Effector memory CD4-positive, alpha-beta T cell (primary cell): Measurements from ENCODE around the gene TMEM223.

Source experiments
- DNase-seq, 3 donors: peaks; one replicate each; pipeline ENCODE4 v3.0.0-alpha.2; 2020
- H3K27ac ChIP-seq: 2 replicates; pipeline ENCODE4 v1.7.0; 2013; ENCODE audit warnings: mild to moderate bottlenecking, low read length, moderate library complexity; ENCODE audit not compliant: insufficient read depth, poor library complexity, severe bottlenecking
- H3K27me3 ChIP-seq: replicated peaks from 2 replicates; pipeline ENCODE4 v1.7.0; 2013; ENCODE audit warnings: mild to moderate bottlenecking, low read length; ENCODE audit not compliant: insufficient read depth, control insufficient read depth, poor library complexity, severe bottlenecking
- H3K36me3 ChIP-seq: 2 replicates; pipeline ENCODE4 v1.7.0; 2013; ENCODE audit warnings: mild to moderate bottlenecking, low read length, moderate library complexity; ENCODE audit not compliant: control insufficient read depth, insufficient read depth
- H3K4me1 ChIP-seq: 2 replicates; pipeline ENCODE4 v1.7.0; 2013; ENCODE audit warnings: low read length, mild to moderate bottlenecking; ENCODE audit not compliant: control insufficient read depth, insufficient read depth, poor library complexity, severe bottlenecking
- H3K4me3 ChIP-seq: 2 replicates; pipeline ENCODE4 v1.7.0; 2013; ENCODE audit warnings: low read length, low read depth, mild to moderate bottlenecking; ENCODE audit not compliant: insufficient read depth, poor library complexity, severe bottlenecking
- H3K9me3 ChIP-seq: 2 replicates; pipeline ENCODE4 v1.7.0; 2013; ENCODE audit warnings: mild to moderate bottlenecking, low read length, moderate library complexity; ENCODE audit not compliant: control insufficient read depth

The TMEM223 gene

DNA sequence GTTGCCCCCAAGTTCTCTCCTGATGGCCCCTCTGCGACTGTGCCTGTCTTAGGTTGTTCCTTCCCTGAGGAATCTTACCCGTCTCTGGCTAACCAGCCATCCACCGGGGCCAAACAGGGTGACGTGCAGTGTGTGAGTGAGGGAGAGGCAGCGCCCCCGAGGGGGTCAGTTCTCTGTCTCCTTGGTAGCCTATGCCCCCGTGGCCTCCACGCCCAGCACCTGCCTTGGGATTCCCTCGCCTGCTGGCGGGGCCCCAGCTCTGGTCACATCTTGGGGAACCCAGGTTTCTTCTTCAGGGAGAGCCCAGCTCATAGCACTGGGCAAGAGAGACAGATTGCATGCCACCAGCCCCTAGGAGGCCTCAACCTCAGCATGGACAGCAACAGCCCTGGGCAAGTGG is 7.7 kb upstream of the TMEM223 start:
- Histone ChIP-seq H3K9me3 (no peaks in the 10 kb centered on the region), H3K36me3 (peaks cover 87% of the 10 kb centered on the region), H3K4me3 (no peak overlapping the region), H3K27me3 (no peaks in the 10 kb centered on the region), H3K27ac (no peak overlapping the region), H3K4me1 (peaks cover 8% of the 10 kb centered on the region)
- no peak for DNase-seq

DNA sequence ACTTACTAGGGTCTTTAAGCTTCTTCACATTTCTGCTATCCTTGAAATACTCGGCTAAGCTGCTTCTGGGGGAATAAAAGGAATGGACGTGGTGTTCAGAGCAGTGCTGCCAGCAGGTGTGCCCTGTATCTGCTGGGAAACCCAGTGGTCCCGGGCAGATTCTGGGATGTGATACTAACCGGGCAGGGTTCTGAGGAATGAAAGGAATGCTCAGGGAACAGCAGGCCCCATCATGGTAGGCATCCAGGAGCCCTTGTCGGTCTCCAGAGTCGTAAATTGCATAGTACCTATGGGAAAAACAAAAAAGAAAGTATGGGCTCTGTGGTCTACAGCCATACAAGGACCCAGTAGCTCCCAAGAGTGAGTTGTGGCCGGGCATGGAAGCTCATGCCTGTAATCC is 4.5 kb upstream of the TMEM223 start:
- no peak for DNase-seq
- H3K27ac ChIP-seq = no peak overlapping the region

DNA sequence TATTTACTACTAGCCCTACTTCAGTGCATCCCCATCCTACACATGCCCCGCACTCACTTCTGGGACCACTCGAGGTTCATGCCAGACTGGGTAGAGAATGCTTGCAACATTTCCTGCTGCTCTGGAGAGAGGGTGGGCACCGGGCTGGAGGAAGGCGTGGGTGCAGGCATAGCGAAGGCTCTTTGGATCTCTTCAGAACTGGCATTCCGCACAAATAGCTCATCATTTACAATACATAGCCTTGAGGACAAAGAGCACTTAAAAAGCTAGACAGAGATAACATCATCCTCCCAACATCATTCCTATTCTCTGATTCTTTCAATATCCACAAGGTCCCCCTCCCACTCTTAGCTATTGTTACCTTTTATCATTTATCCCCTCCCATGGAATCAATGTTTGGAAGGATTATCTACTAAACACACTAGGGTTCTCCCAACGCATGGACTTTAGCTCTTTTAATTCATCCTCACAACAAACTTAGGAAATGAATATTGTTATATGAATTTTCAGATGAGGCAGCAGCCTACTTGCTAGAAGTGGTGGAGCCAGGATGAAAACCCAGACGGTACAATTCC is 2.5 kb upstream of the TMEM223 start:
- Histone ChIP-seq H3K9me3 (no peaks in the 10 kb centered on the region), H3K4me1 (peaks cover 26% of the 10 kb centered on the region), H3K36me3 (peaks cover 60% of the 10 kb centered on the region), H3K4me3 (no peak overlapping the region), H3K27ac (no peak overlapping the region), H3K27me3 (no peaks in the 10 kb centered on the region)
- DNase-seq = no peak

More for the DNA sequence above, 4.5 kb upstream of the TMEM223 start:
- Histone ChIP-seq H3K27me3 (no peaks in the 10 kb centered on the region), H3K4me3 (no peak overlapping the region), H3K4me1 (peaks cover 11% of the 10 kb centered on the region), H3K36me3 (peaks cover 71% of the 10 kb centered on the region), H3K9me3 (no peaks in the 10 kb centered on the region)

DNA sequence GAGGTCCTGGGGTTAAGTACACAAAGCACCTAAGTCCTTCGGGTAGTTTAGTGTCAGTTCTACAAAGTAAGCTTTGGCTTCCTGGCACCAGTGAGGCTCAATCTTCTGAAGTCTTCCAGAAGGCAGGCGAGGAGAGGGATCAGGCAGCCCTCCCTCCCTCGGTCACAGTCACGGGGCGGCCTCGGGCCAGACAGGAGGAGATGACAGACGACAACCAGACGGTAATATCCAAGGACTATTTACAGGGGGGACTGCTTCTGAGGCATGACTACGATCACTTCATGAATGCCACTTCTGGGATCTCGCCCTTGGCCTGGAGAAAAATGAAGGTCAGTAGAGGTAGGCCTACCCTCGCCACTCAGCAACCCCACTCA is 383 bp upstream of the TMEM223 start:
- Histone ChIP-seq H3K9me3 (no peaks in the 10 kb centered on the region), H3K4me1 (peaks cover 31% of the 10 kb centered on the region), H3K27ac (peak overlapping the region; percentile 80), H3K4me3 (peak overlapping the region; percentile 90), H3K36me3 (peaks cover 41% of the 10 kb centered on the region), H3K27me3 (no peaks in the 10 kb centered on the region)
- DNase-seq = no peak

DNA sequence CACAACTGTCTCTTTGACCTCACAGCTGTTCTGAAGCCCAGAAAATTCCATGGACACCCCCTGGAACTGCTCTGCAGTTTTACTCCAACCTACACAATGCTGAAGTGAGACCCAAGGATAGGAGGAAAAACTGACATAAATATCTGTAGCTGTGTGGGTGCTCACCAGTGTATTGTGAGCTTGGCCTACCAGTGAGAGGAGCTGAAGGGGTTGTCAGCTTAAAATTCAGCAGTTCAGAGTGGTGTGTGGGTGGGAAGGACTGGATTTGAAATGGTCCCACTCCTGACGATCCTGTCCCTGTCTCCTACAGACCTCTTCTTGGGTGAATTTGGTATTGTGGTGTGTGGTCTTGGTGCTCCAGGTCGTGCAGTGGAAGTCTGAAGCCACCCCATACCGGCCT is 2.2 kb downstream of the TMEM223 start:
- Histone ChIP-seq H3K4me1 (peaks cover 37% of the 10 kb centered on the region), H3K27me3 (no peaks in the 10 kb centered on the region), H3K9me3 (no peaks in the 10 kb centered on the region), H3K27ac (no peak overlapping the region), H3K4me3 (no peak overlapping the region), H3K36me3 (peaks cover 17% of the 10 kb centered on the region)
- no peak for DNase-seq

DNA sequence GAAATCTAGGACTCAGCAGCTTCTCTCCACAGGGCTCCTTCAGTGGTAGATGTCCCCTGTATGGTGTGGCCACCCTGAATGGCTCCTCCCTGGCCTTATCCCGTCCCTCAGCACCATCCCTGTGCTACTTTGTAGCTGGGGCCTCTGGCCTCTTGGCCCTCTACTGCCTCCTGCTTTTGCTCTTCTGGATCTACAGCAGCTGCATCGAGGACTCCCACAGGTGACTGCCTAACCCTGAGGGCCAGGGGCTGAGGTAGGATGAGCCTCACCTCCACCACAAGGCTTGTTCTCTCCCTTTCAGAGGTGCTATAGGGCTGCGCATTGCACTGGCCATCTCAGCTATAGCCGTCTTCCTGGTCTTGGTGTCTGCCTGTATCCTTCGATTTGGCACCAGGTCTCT is 2.8 kb downstream of the TMEM223 start:
- no peak overlapping the region for H3K27ac ChIP-seq
- no peak overlapping the region for H3K4me3 ChIP-seq
- DNase-seq = no peak
- H3K4me1 ChIP-seq = peaks cover 37% of the 10 kb centered on the region
- peaks cover 11% of the 10 kb centered on the region for H3K36me3 ChIP-seq
- no peaks in the 10 kb centered on the region for H3K27me3 ChIP-seq
- H3K9me3 ChIP-seq = no peaks in the 10 kb centered on the region

DNA sequence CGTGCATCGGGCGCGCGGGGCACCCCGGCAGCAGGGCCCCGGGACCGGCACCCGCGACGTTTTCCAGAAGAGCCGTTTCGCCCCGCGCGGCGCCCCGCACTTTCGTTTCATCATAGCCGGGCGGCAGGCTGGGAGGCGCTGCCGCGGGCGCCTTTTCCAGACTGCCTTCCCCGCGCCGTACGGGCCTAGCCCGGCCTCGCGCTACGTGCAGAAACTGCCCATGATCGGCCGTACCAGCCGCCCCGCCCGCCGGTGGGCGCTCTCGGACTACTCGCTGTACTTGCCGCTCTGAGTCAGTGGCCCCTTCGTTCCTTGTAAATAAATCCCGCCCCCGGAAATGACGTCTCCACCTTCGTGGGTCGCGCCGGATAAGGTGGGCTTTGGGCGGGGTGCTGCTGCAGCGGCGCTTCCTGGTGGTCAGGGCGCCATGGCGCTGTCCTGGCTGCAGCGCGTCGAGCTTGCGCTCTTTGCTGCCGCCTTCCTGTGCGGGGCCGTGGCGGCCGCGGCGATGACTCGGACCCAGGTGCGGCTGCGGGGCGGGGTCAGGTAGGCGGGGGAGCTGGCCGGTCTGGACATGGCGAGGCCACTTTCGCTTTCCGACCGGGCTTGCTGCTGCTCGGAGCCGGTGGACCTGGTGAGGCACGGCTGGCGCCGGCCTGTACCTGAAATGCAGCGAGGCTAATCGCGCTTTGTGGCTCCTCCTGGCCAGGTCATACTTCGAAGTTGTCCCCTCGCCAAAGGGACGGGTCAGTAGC is 4.6 kb downstream of the TMEM223 start, which contains the start of gene TMEM179B:
Gene TMEM179B, plus strand, starts transcription at position 398 of the 755 bp plus-strand sequence. Its CDS starts 30 bp downstream, at position 428.
- DNase-seq = peak; percentile 92 to 97 (median 94)
- Histone ChIP-seq H3K4me3 (peak within 1 kb of the TSS; percentile 98), H3K4me1 (peaks cover 32% of the 10 kb centered on the region), H3K27ac (peak within 1 kb of the TSS; percentile 89), H3K36me3 (peaks cover 9% of the 10 kb centered on the region), H3K9me3 (no peaks in the 10 kb centered on the region), H3K27me3 (no peaks in the 10 kb centered on the region)

DNA sequence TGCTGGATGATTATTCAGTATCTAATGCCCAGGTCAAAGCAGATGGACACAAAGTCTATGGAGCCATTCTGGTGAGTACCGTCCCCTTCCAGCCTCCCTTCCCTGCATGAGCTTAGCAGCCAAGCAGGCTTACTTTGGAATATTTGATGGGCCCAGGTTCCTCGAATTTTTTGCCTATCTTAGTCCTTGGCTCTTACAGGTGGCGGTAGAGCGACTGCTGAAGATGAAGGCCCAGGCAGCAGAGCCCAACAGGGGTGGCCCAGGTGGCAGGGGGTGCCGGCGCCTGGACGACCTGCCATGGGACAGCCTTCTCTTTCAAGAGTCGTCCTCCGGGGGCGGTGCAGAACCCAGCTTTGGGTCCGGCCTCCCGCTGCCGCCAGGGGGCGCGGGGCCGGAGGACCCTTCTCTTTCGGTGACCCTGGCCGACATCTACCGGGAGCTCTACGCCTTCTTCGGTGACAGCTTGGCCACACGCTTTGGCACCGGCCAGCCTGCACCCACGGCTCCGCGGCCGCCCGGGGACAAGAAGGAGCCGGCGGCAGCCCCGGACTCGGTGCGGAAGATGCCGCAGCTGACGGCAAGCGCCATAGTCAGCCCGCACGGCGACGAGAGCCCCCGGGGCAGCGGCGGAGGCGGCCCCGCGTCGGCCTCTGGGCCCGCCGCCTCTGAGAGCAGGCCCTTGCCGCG is 5.3 kb downstream of the TMEM223 start:
- peak; percentile 73 to 80 (median 76) for DNase-seq
- no peaks in the 10 kb centered on the region for H3K27me3 ChIP-seq
- peaks cover 28% of the 10 kb centered on the region for H3K4me1 ChIP-seq
- H3K36me3 ChIP-seq = peaks cover 9% of the 10 kb centered on the region
- H3K27ac ChIP-seq = peak overlapping the region; percentile 89
- no peaks in the 10 kb centered on the region for H3K9me3 ChIP-seq
- H3K4me3 ChIP-seq = peak overlapping the region; percentile 98

DNA sequence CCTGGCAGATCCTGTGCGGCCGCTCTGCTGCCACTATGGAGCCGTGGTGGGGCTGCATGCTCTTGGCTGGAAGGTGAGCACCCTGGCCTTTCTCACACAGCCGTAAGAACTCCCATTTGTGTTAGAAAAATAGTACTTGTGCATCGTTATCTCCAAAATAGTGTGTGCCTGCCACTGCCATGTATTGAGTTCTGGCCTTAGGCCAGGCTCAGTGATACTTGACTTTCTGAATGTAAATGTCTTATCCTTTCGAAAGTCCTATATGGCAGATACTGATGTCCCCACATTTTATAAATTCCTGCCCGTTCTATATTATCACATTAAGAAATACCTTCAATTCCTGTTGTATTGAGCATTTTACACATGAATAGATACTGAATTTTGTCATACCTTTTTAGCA is 9.1 kb downstream of the TMEM223 start:
- Histone ChIP-seq H3K4me1 (peaks cover 11% of the 10 kb centered on the region), H3K4me3 (no peak overlapping the region), H3K27ac (no peak overlapping the region), H3K27me3 (no peaks in the 10 kb centered on the region), H3K9me3 (no peaks in the 10 kb centered on the region), H3K36me3 (peaks cover 2% of the 10 kb centered on the region)
- DNase-seq = no peak

DNA sequence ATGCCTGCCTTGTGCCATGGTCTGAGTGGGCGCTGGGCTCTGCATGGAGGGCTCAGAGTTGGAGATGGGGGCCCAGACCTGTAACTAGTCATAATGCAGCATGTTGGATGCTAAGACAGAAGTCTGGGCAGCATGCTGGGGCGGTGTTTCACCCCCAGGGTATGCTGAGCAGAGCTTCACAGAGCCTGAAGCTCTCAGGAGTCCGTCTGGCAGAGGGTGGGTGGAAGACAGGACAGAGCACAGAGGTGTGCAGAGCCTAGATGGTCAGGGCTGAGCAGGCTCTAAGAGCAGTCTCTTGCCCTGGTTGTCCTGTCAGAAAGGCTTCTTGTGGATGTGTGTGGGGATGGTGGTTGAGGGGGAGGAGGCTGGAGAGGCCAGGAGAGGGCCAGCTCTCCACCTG is 13.4 kb downstream of the TMEM223 start:
- H3K9me3 ChIP-seq = no peaks in the 10 kb centered on the region
- no peak overlapping the region for H3K27ac ChIP-seq
- H3K4me3 ChIP-seq = no peak overlapping the region
- no peak for DNase-seq
- no peaks in the 10 kb centered on the region for H3K4me1 ChIP-seq
- H3K27me3 ChIP-seq = no peaks in the 10 kb centered on the region
- H3K36me3 ChIP-seq = peaks cover 4% of the 10 kb centered on the region
